MM.1S (cell line): ENCODE measurements around the gene PRKCZ.

Experiments
- EZH2 ChIP-seq: fragments of 300-600 bp; sonication (generic); optimal IDR thresholded peaks from 2 replicates; pipeline ENCODE3; 2017; ENCODE audit warnings: low read depth, mild to moderate bottlenecking, antibody characterized with exemption, low read length, mixed read lengths
- TF ChIP-seq, protein P1 (sequence below): fragments of 300-600 bp; sonication (generic); IDR thresholded peaks from 2 replicates; pipeline ENCODE4 v1.5.1; 2016; ENCODE audit warnings: antibody characterized with exemption, low read length, mixed read lengths

DNA sequence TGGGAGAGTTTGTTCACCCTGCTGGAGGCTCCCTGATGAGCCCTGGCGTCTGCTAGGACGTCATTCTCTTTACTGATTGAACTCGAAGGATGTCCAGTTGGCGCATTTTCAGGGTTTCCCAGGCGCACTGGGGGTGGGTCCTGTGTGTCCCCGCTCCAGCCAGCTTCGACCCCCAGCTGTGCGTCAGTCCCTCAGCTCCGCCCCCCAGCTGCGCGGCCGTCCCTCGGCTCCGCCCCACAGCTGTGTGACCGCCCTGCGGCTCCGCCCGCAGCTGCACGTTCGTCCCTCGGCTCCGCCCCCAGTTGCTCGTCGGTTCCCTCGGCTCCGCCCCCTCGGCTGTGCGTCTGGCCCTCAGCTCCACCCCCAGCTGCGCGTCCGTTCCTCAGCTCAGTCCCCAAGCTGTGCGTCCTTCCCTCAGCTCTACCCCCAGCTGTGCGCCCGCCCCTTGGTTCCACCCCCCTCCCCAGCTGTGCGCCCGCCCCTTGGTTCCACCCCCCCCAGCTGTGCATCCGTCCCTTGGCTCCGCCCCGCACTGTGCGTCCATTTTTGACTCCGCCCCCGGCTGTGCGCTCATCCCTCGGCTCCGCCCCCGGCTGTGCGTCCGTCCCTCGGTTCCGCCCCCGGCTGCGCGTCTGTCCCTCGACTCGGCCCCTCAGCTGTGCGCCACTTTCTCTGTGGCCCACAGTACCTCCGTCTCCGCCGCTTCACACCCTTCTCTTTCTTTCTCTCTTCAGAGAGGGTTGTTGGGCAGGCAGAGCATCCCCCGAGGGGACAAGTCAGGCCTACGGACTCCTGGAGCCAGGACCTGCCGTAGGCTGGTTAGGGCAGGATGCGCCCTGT lies 83.0 kb downstream of the PRKCZ start:
- TF ChIP-seq, protein P1, sequence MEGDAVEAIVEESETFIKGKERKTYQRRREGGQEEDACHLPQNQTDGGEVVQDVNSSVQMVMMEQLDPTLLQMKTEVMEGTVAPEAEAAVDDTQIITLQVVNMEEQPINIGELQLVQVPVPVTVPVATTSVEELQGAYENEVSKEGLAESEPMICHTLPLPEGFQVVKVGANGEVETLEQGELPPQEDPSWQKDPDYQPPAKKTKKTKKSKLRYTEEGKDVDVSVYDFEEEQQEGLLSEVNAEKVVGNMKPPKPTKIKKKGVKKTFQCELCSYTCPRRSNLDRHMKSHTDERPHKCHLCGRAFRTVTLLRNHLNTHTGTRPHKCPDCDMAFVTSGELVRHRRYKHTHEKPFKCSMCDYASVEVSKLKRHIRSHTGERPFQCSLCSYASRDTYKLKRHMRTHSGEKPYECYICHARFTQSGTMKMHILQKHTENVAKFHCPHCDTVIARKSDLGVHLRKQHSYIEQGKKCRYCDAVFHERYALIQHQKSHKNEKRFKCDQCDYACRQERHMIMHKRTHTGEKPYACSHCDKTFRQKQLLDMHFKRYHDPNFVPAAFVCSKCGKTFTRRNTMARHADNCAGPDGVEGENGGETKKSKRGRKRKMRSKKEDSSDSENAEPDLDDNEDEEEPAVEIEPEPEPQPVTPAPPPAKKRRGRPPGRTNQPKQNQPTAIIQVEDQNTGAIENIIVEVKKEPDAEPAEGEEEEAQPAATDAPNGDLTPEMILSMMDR = no peak
- no peak for TF ChIP-seq EZH2
